ENCODE results near the gene RNF166. TPM values are rescaled to one million over a fixed set of nuclear protein-coding genes. Genes with fewer than 3 reads are reported as not detected.
A peak's percentile ranks its signal among the peaks of the same experiment; 100 is the strongest.

Gene RNF166
- polyA plus RNA-seq, 6 donors from 2014 or later, result 28.0 to 42.5 (median 33.0) TPM

DNA sequence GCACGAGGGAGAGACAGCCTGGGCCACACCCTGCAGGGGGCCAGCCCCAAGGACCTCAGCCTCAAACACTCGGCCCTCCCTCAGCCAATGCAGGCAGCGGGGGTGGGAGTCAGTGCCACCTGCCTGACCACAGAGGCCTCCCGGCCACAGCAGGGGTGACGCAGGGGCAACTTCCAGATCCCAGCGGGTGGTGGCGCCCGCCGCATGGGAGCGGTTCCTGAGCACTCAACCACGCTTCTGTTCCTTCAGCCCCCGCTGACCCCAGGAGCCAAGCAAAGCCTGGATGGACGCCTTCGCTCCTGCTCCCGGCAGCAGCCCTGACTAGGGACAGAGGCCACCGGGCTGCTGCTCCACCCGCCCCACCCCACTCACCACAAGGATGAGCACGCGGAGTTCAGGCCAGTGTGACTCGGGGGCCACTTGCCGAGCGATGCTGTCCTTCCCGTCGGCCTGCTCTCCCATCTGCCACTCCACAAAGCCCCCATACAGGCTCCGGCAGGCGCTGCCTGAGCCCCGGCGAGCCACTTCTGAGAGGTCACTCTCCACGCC lies 50.4 kb downstream of the RNF166 start:
- Mint-ChIP-seq H3K4me3 (no peak overlapping the region), H3K36me3 (no peaks in the 10 kb centered on the region), H3K9me3 (no peaks in the 10 kb centered on the region), H3K27ac (no peak overlapping the region), H3K27me3 (no peaks in the 10 kb centered on the region), H3K4me1 (peaks cover 5 to 35% (median 17%) of the 10 kb centered on the region in 3 donors)
- DNase-seq, result no peak
- ATAC-seq (ENCODE audit: low read depth in 2 of 2), result no peak

DNA sequence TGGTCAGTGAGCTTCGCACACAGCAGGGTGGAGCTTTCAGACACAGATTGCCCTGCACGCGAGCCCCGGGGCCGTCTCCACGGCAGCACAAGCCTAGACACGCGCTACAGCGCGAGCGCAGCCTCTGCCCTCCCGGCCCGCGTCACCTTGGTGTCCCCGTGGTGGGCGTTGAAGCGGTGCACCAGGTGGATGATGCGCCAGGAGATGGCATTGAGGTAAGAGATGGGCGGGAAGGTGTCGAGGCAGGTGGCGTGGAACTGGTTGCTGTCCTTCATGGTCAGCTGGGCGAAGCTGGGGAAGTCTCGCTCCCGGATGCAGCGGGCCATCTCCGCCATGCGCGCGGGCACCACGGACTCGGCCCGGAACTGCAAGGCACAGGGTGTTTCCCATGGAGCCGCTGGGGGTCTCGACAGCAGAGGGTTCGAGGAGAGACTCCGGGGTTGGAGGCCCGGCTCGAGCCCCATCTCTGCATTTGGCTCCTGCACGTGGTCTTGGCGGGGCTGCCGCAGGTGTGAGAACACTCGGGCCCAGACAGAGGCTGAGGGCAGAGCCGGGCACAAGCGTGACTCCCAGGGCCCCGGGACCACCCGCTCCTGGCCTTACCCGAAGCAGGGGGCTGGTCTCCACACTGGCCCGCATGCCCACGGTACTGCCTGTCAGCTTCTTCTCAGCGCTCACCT lies 51.0 kb downstream of the RNF166 start:
- peaks cover 5 to 29% (median 15%) of the 10 kb centered on the region in 3 donors for H3K4me1 Mint-ChIP-seq
- H3K27ac Mint-ChIP-seq, result peak overlapping the region in 3 of 6 donors; percentile 78 to 98 (median 87)
- DNase-seq, result no peak
- H3K4me3 Mint-ChIP-seq, result no peak overlapping the region
- no peak for ATAC-seq (ENCODE audit: low read depth in 2 of 2)
- H3K9me3 Mint-ChIP-seq, result no peaks in the 10 kb centered on the region
- no peaks in the 10 kb centered on the region for H3K36me3 Mint-ChIP-seq
- H3K27me3 Mint-ChIP-seq, result no peaks in the 10 kb centered on the region

DNA sequence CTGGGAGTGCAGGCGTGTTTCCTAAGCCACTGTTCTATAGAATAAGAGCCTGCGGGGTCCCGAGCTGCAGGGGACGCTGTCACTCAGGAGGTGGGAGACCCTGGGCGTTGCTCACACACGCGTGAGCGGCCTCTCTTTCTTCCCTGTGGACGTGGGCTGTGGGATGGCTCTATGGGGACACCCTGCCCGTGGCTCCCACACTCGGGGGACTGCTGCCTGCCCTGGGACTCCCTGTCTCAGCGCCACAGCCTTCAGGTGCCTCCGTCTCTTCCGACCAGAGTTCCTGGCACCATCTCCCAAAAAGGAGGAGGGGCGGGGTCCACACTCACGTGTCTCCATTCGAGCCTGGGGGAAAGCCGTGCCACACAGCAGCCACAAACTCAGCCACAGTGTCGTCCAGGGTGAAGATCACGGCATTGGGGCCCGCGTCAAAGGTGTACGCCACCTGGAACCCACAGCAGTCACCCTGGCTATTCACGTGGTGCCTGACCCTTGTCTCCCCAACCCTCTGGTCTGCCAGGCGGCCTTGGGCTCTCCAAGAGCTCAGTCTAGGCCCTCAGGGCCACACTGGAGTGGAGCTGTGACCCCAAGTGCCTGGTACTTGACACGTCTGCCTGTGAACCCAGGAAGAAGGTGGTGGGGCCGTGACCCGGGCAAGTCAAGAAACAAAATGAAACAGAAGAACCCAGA lies 51.7 kb downstream of the RNF166 start:
- no peaks in the 10 kb centered on the region for H3K27me3 Mint-ChIP-seq
- H3K4me3 Mint-ChIP-seq, result peak overlapping the region in 2 of 8 donors; percentile 9 to 47
- H3K27ac Mint-ChIP-seq, result peak overlapping the region in 5 of 6 donors; percentile 24 to 98 (median 72)
- H3K9me3 Mint-ChIP-seq, result no peaks in the 10 kb centered on the region
- peaks cover 7 to 27% (median 13%) of the 10 kb centered on the region in 3 donors for H3K4me1 Mint-ChIP-seq
- peaks cover 0 to under 1% of the 10 kb centered on the region in 2 donors for H3K36me3 Mint-ChIP-seq
- no peak for DNase-seq
- ATAC-seq (ENCODE audit: low read depth in 2 of 2), result no peak

DNA sequence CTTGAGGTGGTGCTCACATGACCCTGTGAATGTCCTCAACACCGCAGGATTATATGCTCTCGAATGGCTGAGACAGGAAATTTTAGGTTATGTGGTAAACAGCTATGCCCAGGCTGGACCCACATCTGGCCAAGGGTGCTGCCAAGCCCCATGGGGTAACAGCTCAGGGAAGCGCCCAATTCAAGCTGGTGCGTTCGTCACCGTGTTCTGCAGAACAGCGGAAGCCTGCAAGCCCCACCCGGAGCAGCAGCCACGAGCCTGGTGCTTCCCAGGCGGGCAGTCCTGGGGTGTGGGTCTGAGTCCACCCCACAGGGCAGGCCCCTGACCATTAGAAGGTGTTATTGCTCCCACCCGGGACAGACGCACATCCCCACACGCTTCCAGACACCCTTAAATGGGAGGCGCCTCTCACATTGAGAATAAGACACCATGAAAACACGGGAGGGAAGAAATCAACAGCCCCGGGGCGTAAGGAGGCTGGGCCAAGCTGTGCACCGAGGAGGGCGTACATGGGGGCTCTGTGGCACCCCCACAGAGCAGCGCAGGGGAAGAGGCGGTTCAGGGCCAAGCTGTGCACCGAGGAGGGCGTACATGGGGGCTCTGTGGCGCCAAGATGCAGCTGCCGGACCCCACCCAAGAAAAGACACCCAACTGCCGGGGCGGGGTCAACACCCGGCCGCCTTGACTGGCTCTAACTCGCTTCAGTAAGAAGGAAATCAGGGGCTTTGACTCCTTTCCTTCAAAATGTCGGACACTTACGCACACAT lies 52.4 kb downstream of the RNF166 start:
- Mint-ChIP-seq H3K4me3 (peak overlapping the region in 2 of 8 donors; percentile 9 to 47), H3K4me1 (peaks cover 13 to 34% (median 20%) of the 10 kb centered on the region in 3 donors)
- DNase-seq, result no peak

DNA sequence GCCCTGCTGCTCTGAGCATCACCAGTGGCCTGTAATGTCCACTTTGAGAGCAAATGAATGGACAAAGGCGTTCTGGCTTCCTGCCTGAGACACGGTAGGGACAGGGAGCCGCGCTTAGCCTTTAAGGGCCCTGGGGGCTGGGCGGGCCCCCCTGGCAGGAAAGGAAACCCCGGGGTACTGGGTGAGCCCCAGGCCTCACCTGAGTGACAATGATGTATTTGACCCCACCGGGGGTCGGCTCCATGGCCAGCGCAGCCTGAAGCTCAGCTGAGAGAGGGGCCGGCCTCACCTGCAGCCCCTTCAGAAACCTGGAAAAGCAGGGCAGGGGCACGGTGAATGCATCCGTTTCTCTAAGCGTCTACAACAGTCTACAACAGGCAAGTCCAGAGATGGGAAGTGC lies 53.1 kb downstream of the RNF166 start:
- H3K27me3 Mint-ChIP-seq, result no peaks in the 10 kb centered on the region
- DNase-seq (no peak), ATAC-seq (ENCODE audit: low read depth in 2 of 2) (no peak)
- H3K9me3 Mint-ChIP-seq, result no peaks in the 10 kb centered on the region
- peaks cover 15 to 40% (median 26%) of the 10 kb centered on the region in 3 donors for H3K4me1 Mint-ChIP-seq
- peaks cover 0 to 6% of the 10 kb centered on the region in 2 donors for H3K36me3 Mint-ChIP-seq
- H3K4me3 Mint-ChIP-seq, result peak overlapping the region in 1 of 8 donors; percentile 47
- peak overlapping the region in 4 of 6 donors; percentile 76 to 99 (median 90) for H3K27ac Mint-ChIP-seq

More for the DNA sequence above, 52.4 kb downstream of the RNF166 start:
- Mint-ChIP-seq H3K27me3 (no peaks in the 10 kb centered on the region), H3K27ac (peak overlapping the region in 5 of 6 donors; percentile 27 to 99 (median 83)), H3K9me3 (no peaks in the 10 kb centered on the region), H3K36me3 (peaks cover 0 to 6% of the 10 kb centered on the region in 2 donors)
- no peak for ATAC-seq (ENCODE audit: low read depth in 2 of 2)

DNA sequence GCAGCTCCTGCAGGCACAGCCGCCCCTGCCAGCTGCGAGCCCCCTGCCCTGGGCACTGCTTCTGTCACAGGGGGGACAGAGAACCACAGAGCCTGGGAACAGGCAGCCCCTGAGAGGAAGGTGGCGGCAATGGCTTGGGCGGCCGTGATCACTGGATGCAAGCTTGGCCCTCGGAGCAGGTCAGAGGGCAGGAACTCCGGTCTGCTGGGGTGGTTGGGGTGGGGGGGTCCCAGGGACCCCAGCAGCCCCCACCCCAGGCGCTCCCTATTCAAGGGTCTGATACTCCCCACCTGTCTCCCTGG lies 53.5 kb downstream of the RNF166 start:
- Mint-ChIP-seq H3K27me3 (no peaks in the 10 kb centered on the region), H3K4me3 (peak overlapping the region in 2 of 8 donors; percentile 84 to 96), H3K9me3 (no peaks in the 10 kb centered on the region), H3K27ac (peak overlapping the region; percentile 60 to 99 (median 94)), H3K36me3 (peaks cover 0 to 6% of the 10 kb centered on the region in 2 donors), H3K4me1 (peaks cover 18 to 42% (median 26%) of the 10 kb centered on the region in 3 donors)
- DNase-seq (no peak), ATAC-seq (ENCODE audit: low read depth in 2 of 2) (no peak)

DNA sequence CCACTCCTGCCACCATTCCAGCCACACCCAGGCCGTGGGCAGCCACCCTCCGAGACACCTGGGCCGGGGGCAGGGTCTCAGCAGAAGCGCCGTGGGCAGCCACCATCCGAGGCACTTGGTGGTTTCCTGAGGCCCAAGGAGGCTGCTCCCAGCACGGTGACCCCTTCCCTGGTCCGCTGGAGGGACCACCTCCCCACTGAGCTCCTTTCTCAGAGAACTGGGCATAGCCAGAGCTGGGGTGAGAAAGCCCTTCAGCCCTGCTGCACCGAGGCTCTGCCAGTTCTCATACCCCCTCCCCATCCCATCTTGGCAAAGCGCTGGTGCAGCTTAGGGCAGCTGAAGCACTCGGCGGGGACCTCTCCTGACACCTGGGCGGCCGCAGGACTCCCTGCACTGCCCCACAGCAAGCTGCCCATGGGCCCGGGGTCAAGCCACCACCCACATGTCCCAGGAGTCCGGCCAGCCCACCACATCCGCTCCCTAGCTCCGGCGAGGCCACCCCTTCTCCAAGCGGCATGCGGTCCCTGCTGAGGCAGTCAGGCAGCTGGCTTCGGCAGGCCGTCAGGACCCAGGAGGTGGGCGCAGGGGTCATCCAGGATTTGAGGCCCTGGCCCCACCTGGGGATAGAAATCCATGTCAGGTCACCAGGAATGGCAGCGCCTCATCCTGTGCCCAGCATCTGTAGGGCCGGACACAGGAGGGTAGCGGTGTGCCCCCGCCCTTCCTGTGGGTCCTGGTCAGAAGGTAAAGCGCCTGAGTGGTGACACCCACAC lies 54.0 kb downstream of the RNF166 start:
- H3K36me3 Mint-ChIP-seq, result peaks cover 0 to 6% of the 10 kb centered on the region in 2 donors
- no peaks in the 10 kb centered on the region for H3K27me3 Mint-ChIP-seq
- H3K27ac Mint-ChIP-seq, result peak overlapping the region; percentile 60 to 99 (median 98)
- no peaks in the 10 kb centered on the region for H3K9me3 Mint-ChIP-seq
- ATAC-seq (ENCODE audit: low read depth in 2 of 2) (no peak), DNase-seq (no peak)
- H3K4me1 Mint-ChIP-seq, result peaks cover 22 to 42% (median 28%) of the 10 kb centered on the region in 3 donors
- H3K4me3 Mint-ChIP-seq, result peak overlapping the region; percentile 43 to 98 (median 94)

DNA sequence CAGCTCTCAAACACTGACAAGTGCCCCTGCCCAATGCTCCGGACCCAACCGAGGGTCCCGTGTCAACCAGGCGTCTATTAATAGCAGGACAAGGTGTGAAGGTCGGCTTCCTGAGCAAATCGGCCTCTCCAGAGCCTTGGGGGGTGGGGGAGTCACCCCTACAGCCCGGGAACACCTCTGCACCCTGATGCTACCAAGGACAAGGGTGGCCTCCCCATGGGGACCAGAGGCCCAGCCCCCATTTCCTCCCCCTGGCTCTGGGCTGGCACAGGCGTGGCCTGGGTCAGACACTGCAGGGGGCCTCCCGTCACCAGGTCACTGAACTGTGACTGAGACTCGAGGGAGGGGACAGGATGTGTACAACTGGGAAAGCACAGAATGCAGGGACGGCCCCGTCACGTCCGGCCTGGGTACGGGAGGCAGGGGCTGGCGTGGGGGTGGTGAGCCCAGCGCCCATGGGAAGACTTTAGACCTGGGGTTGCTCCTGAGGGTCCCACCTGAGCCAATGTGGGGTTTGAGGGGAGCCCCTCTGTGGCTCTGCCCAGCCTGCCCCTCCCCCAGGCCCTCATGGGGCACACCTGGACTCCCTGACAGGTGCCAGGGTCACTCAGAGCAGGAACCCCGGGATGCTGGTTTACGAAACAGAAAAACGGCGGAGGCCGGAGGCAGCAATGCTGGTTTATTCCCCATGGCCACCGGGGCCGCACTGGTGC lies 54.8 kb downstream of the RNF166 start:
- Mint-ChIP-seq H3K4me1 (peaks cover 22 to 42% (median 35%) of the 10 kb centered on the region in 3 donors), H3K27me3 (no peaks in the 10 kb centered on the region), H3K36me3 (peaks cover 0 to 6% of the 10 kb centered on the region in 2 donors), H3K9me3 (no peaks in the 10 kb centered on the region), H3K27ac (peak overlapping the region; percentile 98 to 99 (median 99)), H3K4me3 (peak overlapping the region; percentile 92 to 98 (median 94))
- peak; percentile 79 for ATAC-seq (ENCODE audit: low read depth in 2 of 2)
- DNase-seq, result peak; percentile 95

DNA sequence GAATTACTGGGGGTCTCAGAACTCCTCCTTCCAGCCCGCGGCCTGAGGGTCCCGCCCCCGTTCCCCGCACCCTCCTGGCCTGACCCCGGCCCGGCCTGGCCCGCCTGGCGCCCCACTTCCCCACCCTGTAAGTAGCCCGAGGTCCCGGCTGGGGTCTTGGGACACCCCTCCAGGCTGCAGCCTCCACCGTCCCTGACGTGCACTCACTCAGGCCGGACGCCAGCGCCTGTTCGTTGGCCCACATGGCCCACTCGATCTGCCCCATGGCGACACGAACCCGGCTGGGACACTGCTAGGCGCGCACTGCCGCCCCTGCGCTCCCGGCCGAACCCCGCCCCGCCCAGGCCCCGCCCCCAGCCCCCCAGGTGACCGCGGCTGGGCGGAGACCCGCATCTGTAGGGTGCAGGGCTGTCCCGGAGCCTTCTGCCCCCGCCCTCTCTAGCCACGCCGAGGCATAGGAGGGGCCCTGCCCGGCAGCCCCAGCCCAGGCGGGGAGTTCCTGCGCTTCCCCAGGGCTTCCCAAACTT lies 55.4 kb downstream of the RNF166 start, which contains the start of gene CYBA:
Gene CYBA, minus strand, starts transcription at position 305 of the 527 bp plus-strand sequence. Its CDS starts 40 bp downstream, at position 265.
- peak within 1 kb of the TSS; percentile 98 to 99 (median 99) for H3K27ac Mint-ChIP-seq
- H3K9me3 Mint-ChIP-seq, result no peaks in the 10 kb centered on the region
- H3K27me3 Mint-ChIP-seq, result no peaks in the 10 kb centered on the region
- H3K4me1 Mint-ChIP-seq, result peaks cover 22 to 42% (median 39%) of the 10 kb centered on the region in 3 donors
- ATAC-seq (ENCODE audit: low read depth in 2 of 2) (peak; percentile 78 to 80), DNase-seq (peak; percentile 91)
- H3K36me3 Mint-ChIP-seq, result peaks cover 0 to 6% of the 10 kb centered on the region in 2 donors
- H3K4me3 Mint-ChIP-seq, result peak within 1 kb of the TSS; percentile 92 to 98 (median 94)

DNA sequence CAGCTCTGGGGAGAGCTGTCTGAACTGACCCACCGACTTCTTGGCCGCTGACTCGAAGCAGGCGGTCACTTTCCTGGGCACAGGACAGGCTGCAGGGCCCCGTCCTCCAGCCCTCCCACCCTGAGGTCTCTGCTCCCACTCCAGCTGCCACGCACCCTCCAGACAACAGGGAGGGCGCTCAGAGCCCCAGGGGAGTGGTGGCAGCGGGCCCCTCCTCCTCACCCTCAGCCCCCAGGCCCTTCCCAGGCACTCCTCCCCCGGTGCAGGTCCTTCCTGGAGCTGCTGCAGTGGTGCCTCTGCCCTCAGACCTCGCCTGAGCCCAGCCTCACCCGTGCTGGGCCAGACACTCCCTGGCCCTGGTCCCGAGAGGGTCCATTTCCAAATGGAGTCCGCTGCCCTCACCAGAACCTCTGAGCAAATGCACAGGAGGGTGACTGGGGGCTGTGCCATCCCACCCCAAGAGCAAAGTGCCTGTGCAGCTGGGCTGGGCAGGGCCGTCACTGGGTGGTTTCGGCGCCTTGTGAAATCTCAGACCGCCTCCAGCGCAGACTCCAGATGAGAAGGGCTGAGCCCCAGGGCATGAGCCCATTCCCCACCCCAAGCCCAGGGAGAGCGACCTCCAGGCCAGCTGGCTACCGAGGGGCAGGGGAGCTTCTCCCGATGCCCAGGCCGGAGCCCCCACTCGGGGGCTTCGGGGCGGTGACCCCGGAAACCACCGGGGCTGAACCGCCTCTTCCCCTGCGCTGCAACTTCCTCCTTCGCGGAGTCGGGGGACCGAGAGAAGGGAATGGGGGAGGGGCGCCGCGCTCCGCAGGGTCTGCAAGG lies 56.1 kb downstream of the RNF166 start:
- ATAC-seq (ENCODE audit: low read depth in 2 of 2) (peak; percentile 26 to 36), DNase-seq (peak; percentile 79)
- peak overlapping the region; percentile 80 to 99 (median 92) for H3K27ac Mint-ChIP-seq
- no peaks in the 10 kb centered on the region for H3K27me3 Mint-ChIP-seq
- H3K36me3 Mint-ChIP-seq, result peaks cover 0 to 7% of the 10 kb centered on the region in 2 donors
- no peaks in the 10 kb centered on the region for H3K9me3 Mint-ChIP-seq
- peaks cover 25 to 47% (median 42%) of the 10 kb centered on the region in 3 donors for H3K4me1 Mint-ChIP-seq
- H3K4me3 Mint-ChIP-seq, result peak overlapping the region; percentile 92 to 98 (median 94)

Measured in naive B cell (primary cell).